Liver (tissue), 9 donors: ENCODE results near the gene ULK4. TPM values are rescaled to one million over a fixed set of nuclear protein-coding genes. Genes with fewer than 3 reads are reported as not detected.

ENCODE experiments used
- DNase-seq: peaks from one replicate; pipeline ENCODE4 v3.0.0-alpha.2; 2017; ENCODE audit warnings: low spot score
- H3K27ac ChIP-seq, 2 donors: one replicate each; pipeline ENCODE4 v1.7.0; 2013; ENCODE audit warnings: inconsistent platforms in 2 of 2, low read length in 2 of 2, control low read depth in 1 of 2, low read depth in 1 of 2, mild to moderate bottlenecking in 1 of 2
- H3K27me3 ChIP-seq, 4 donors: one replicate each; pipeline versions ENCODE4 v1.6.1 to v1.7.0; 2013; ENCODE audit warnings: low read length in 3 of 4, inconsistent platforms in 1 of 4, mild to moderate bottlenecking in 1 of 4, moderate library complexity in 1 of 4; ENCODE audit not compliant: control insufficient read depth in 4 of 4, insufficient read depth in 4 of 4
- H3K36me3 ChIP-seq, 4 donors: one replicate each; pipeline versions ENCODE4 v1.6.1 to v1.7.0; 2013; ENCODE audit warnings: low read length in 3 of 4, mild to moderate bottlenecking in 3 of 4, low read depth in 1 of 4, moderate library complexity in 1 of 4; ENCODE audit not compliant: control insufficient read depth in 4 of 4, insufficient read depth in 3 of 4
- H3K4me1 ChIP-seq, 4 donors: one replicate each; pipeline versions ENCODE4 v1.6.1 to v1.7.0; 2013; ENCODE audit warnings: low read length in 3 of 4, mild to moderate bottlenecking in 3 of 4, moderate library complexity in 1 of 4; ENCODE audit not compliant: control insufficient read depth in 4 of 4, insufficient read depth in 4 of 4
- H3K4me3 ChIP-seq, 3 donors: one replicate each; pipeline versions ENCODE4 v1.6.1 to v1.7.0; 2013; ENCODE audit warnings: low read length in 3 of 3, control low read depth in 1 of 3, low read depth in 1 of 3, mild to moderate bottlenecking in 1 of 3
- H3K9ac ChIP-seq, 2 donors: one replicate each; pipeline ENCODE4 v1.7.0; 2013; ENCODE audit warnings: low read length in 2 of 2, mild to moderate bottlenecking in 2 of 2, moderate library complexity in 2 of 2, control low read depth in 1 of 2, low read depth in 1 of 2
- H3K9me3 ChIP-seq, 4 donors: one replicate each; pipeline versions ENCODE4 v1.6.1 to v1.7.0; 2013; ENCODE audit warnings: low read length in 3 of 4; ENCODE audit not compliant: control insufficient read depth in 4 of 4
- EGR1 ChIP-seq, 2 donors: IDR thresholded peaks; 2 replicates each; pipeline ENCODE4 v1.6.1; 2016 to 2018; ENCODE audit warnings: antibody characterized with exemption in 2 of 2, low read depth in 2 of 2
- FOXA1 ChIP-seq: IDR thresholded peaks from 2 replicates; pipeline ENCODE4 v1.6.1; 2016; ENCODE audit warnings: antibody characterized with exemption
- FOXA2 ChIP-seq: IDR thresholded peaks from 2 replicates; pipeline ENCODE4 v1.6.1; 2016; ENCODE audit warnings: antibody characterized with exemption
- GABPA ChIP-seq, 2 donors: IDR thresholded peaks in 1 of 2; conservative IDR thresholded peaks in 1 of 2; 2 replicates each; pipeline ENCODE4 v1.6.1; 2016; ENCODE audit warnings: antibody characterized with exemption in 2 of 2, mild to moderate bottlenecking in 1 of 2, moderate library complexity in 1 of 2
- HNF4A ChIP-seq, 2 donors: conservative IDR thresholded peaks; 2 replicates each; pipeline ENCODE4 v1.6.1; 2016; ENCODE audit warnings: antibody characterized with exemption in 2 of 2, mild to moderate bottlenecking in 2 of 2
- HNF4G ChIP-seq: IDR thresholded peaks from 2 replicates; pipeline ENCODE4 v1.6.1; 2016; ENCODE audit warnings: antibody characterized with exemption
- JUND ChIP-seq, 2 donors: IDR thresholded peaks; 2 replicates each; pipeline ENCODE4 v1.6.1; 2016; ENCODE audit warnings: antibody characterized with exemption in 2 of 2
- RAD21 ChIP-seq, 2 donors: IDR thresholded peaks; 2 replicates each; pipeline ENCODE4 v1.6.1; 2016; ENCODE audit warnings: antibody characterized with exemption in 2 of 2, mild to moderate bottlenecking in 2 of 2
- RXRA ChIP-seq, 2 donors: IDR thresholded peaks; 2 replicates each; pipeline ENCODE4 v1.6.1; 2017 to 2018; ENCODE audit warnings: antibody characterized with exemption in 2 of 2, mild to moderate bottlenecking in 1 of 2
- SP1 ChIP-seq: IDR thresholded peaks from 2 replicates; pipeline ENCODE4 v1.6.1; 2018; ENCODE audit warnings: antibody characterized with exemption, mild to moderate bottlenecking
- TAF1 ChIP-seq: conservative IDR thresholded peaks from 2 replicates; pipeline ENCODE4 v1.6.1; 2016; ENCODE audit warnings: antibody characterized with exemption, mild to moderate bottlenecking
- YY1 ChIP-seq: IDR thresholded peaks from 2 replicates; pipeline ENCODE4 v1.6.1; 2016; ENCODE audit warnings: antibody characterized with exemption, mild to moderate bottlenecking
- WGBS: extraction: QIAGEN DNeasy Blood & Tissue Kit; methylation state at CpG from one replicate; pipeline ENCODE4 v1.1.7; 2013; 5-methylcytosine and 5-hydroxymethylcytosine counted together
- polyA plus RNA-seq, 2 donors: library from polyadenylated mRNA; stranded (reverse) in 1 of 2; unstranded in 1 of 2; fragments of 200-250 nt in 1 of 2; fragments of >200 nt in 1 of 2; fragmentation: Nextera tagmentation in 1 of 2; extraction: Ambion mirVana in 1 of 2; gene quantifications; one replicate each; pipeline versions ENCODE4 v1.2.1 to v1.2.3, GENCODE V29; 2013 to 2015
- total RNA-seq, 2 donors: library from RNA; depleted of rRNA; stranded (reverse); fragments of >200 nt; gene quantifications; one replicate each; pipeline ENCODE4 v1.2.3, GENCODE V29; 2014
- TF ChIP-seq, protein P1 (sequence below): IDR thresholded peaks from 2 replicates; pipeline ENCODE4 v1.6.1; 2016; ENCODE audit warnings: antibody characterized with exemption
- TF ChIP-seq, protein P2 (sequence below): fragments of 150-350 bp; IDR thresholded peaks from 2 replicates; pipeline ENCODE4 v1.5.1; 2017; ENCODE audit warnings: improper control_type of control experiment, low read depth, low read length; ENCODE audit not compliant: missing input control
- TF ChIP-seq, protein P3 (sequence below): IDR thresholded peaks from 2 replicates; pipeline ENCODE4 v1.6.1; 2016; ENCODE audit warnings: antibody characterized with exemption, mild to moderate bottlenecking
- TF ChIP-seq, protein P4 (sequence below): IDR thresholded peaks from 2 replicates; pipeline ENCODE4 v1.6.1; 2016; ENCODE audit warnings: antibody characterized with exemption
- donor health status: healthy.
- donor health status: healthy.
- donor health status: healthy.
- donor health status: healthy.
- donor health status: healthy.

Gene ULK4
- total and polyA plus RNA-seq, 4 donors: 1.1 to 11.5 (median 3.2) TPM

DNA sequence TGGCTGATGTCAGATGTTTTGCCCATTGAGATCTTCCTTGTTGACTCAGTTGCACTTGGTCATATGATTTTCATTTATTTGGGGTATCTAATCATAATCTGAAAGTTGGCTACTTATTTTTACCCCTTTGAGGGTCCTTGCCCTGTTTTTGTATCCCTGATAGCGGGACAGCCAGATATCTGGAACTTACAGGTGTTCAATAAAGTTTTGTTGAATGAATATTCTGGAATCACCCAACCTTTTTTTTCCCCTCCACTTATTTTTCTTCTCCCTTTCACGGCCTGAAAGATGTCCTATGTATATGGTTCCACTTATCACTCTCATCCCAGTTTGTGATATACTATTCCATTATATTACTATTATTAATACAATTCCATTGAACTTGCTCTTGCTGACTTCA is 749.8 kb downstream of the ULK4 start:
- TF ChIP-seq TAF1 (no peak), FOXA2 (no peak), SP1 (no peak), JUND (IDR thresholded peaks at IDR 0.05) (no peak), HNF4A (conservative IDR thresholded peaks at IDR 0.05) (no peak), EGR1 (IDR thresholded peaks at IDR 0.05; ENCODE audit: low read depth in 2 of 2) (no peak), YY1 (no peak), FOXA1 (no peak)
- TF ChIP-seq, protein P1, sequence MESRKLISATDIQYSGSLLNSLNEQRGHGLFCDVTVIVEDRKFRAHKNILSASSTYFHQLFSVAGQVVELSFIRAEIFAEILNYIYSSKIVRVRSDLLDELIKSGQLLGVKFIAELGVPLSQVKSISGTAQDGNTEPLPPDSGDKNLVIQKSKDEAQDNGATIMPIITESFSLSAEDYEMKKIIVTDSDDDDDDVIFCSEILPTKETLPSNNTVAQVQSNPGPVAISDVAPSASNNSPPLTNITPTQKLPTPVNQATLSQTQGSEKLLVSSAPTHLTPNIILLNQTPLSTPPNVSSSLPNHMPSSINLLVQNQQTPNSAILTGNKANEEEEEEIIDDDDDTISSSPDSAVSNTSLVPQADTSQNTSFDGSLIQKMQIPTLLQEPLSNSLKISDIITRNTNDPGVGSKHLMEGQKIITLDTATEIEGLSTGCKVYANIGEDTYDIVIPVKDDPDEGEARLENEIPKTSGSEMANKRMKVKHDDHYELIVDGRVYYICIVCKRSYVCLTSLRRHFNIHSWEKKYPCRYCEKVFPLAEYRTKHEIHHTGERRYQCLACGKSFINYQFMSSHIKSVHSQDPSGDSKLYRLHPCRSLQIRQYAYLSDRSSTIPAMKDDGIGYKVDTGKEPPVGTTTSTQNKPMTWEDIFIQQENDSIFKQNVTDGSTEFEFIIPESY: no peak
- TF ChIP-seq, protein P2, sequence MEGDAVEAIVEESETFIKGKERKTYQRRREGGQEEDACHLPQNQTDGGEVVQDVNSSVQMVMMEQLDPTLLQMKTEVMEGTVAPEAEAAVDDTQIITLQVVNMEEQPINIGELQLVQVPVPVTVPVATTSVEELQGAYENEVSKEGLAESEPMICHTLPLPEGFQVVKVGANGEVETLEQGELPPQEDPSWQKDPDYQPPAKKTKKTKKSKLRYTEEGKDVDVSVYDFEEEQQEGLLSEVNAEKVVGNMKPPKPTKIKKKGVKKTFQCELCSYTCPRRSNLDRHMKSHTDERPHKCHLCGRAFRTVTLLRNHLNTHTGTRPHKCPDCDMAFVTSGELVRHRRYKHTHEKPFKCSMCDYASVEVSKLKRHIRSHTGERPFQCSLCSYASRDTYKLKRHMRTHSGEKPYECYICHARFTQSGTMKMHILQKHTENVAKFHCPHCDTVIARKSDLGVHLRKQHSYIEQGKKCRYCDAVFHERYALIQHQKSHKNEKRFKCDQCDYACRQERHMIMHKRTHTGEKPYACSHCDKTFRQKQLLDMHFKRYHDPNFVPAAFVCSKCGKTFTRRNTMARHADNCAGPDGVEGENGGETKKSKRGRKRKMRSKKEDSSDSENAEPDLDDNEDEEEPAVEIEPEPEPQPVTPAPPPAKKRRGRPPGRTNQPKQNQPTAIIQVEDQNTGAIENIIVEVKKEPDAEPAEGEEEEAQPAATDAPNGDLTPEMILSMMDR: no peak
- Histone ChIP-seq H3K4me1 (peaks cover 9 to 34% (median 12%) of the 10 kb centered on the region in 4 donors), H3K9me3 (no peaks in the 10 kb centered on the region)

DNA sequence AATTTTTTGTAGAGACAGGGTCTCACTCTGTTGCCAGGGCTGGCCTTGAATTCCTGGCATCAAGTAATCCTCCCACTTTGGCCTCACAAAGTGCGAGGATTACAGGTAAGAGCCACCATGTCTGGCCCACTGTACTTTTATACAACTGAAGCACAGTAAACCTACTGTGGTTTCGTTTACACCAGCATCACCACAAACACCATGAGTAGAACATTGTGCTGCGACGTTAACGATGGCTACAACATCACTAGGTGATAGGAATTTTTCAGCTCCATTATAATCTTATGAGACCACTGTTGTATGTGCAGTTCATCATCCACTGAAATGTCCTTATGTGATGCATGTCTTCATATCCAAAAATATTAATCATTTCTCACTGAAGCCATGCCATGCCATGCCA is 750.9 kb downstream of the ULK4 start:
- WGBS: 95% methylated on average over 5 of the region's 5 CpGs
- Histone ChIP-seq H3K4me1 (peaks cover 6 to 32% (median 13%) of the 10 kb centered on the region in 4 donors), H3K9ac (no peak overlapping the region), H3K4me3 (no peak overlapping the region), H3K27me3 (no peaks in the 10 kb centered on the region), H3K36me3 (no peaks in the 10 kb centered on the region), H3K9me3 (no peaks in the 10 kb centered on the region), H3K27ac (no peak overlapping the region)
- TF ChIP-seq SP1 (no peak), TAF1 (no peak), HNF4G (no peak)
- DNase-seq: no peak

More for the DNA sequence above, 749.8 kb downstream of the ULK4 start:
- Histone ChIP-seq H3K36me3 (no peaks in the 10 kb centered on the region), H3K9ac (no peak overlapping the region), H3K27me3 (no peaks in the 10 kb centered on the region), H3K27ac (no peak overlapping the region), H3K4me3 (no peak overlapping the region)
- 96% methylated on average over 2 of the region's 2 CpGs for WGBS
- DNase-seq: no peak

DNA sequence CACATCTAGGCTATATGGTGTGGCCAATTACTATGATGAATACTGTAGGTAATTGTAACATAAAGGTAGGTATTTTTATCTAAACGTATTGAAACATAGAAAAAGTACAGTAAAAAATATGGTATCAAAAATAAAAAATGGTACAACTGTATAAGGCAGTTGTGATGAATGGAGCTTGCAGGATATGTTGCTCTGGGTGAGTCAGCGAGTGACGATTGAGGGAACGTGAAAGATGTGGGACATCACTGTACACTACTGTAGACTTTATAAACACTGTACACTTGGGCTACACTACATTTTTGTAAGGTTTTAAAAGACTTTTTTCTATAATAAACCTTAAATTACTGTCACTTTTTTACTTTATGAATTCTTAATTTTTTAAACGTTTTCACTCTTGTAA is 752.3 kb downstream of the ULK4 start:
- Histone ChIP-seq H3K9ac (no peak overlapping the region), H3K27ac (no peak overlapping the region), H3K4me3 (no peak overlapping the region), H3K36me3 (no peaks in the 10 kb centered on the region), H3K27me3 (no peaks in the 10 kb centered on the region), H3K9me3 (no peaks in the 10 kb centered on the region), H3K4me1 (peaks cover 5 to 32% (median 14%) of the 10 kb centered on the region in 4 donors)
- WGBS: 95% methylated on average over 5 of the region's 5 CpGs
- TF ChIP-seq RXRA (IDR thresholded peaks at IDR 0.05) (no peak), RAD21 (IDR thresholded peaks at IDR 0.05) (no peak), YY1 (no peak), GABPA (IDR thresholded peaks at IDR 0.05 in 1 of 2, conservative IDR thresholded peaks at IDR 0.05 in 1 of 2) (no peak), HNF4G (no peak), JUND (IDR thresholded peaks at IDR 0.05) (no peak), TAF1 (no peak)
- TF ChIP-seq, protein P3, sequence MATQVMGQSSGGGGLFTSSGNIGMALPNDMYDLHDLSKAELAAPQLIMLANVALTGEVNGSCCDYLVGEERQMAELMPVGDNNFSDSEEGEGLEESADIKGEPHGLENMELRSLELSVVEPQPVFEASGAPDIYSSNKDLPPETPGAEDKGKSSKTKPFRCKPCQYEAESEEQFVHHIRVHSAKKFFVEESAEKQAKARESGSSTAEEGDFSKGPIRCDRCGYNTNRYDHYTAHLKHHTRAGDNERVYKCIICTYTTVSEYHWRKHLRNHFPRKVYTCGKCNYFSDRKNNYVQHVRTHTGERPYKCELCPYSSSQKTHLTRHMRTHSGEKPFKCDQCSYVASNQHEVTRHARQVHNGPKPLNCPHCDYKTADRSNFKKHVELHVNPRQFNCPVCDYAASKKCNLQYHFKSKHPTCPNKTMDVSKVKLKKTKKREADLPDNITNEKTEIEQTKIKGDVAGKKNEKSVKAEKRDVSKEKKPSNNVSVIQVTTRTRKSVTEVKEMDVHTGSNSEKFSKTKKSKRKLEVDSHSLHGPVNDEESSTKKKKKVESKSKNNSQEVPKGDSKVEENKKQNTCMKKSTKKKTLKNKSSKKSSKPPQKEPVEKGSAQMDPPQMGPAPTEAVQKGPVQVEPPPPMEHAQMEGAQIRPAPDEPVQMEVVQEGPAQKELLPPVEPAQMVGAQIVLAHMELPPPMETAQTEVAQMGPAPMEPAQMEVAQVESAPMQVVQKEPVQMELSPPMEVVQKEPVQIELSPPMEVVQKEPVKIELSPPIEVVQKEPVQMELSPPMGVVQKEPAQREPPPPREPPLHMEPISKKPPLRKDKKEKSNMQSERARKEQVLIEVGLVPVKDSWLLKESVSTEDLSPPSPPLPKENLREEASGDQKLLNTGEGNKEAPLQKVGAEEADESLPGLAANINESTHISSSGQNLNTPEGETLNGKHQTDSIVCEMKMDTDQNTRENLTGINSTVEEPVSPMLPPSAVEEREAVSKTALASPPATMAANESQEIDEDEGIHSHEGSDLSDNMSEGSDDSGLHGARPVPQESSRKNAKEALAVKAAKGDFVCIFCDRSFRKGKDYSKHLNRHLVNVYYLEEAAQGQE: no peak
- TF ChIP-seq, protein P4, sequence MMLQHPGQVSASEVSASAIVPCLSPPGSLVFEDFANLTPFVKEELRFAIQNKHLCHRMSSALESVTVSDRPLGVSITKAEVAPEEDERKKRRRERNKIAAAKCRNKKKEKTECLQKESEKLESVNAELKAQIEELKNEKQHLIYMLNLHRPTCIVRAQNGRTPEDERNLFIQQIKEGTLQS: no peak
- DNase-seq: no peak
